IPS-18a (cell line): ENCODE measurements around the gene AP1S2.

Source experiments
- H3K27ac ChIP-seq: one replicate; pipeline ENCODE4 v1.5.1; 2013; ENCODE audit warnings: low read length
- H3K27me3 ChIP-seq: one replicate; pipeline ENCODE4 v1.6.1; 2013; ENCODE audit warnings: mild to moderate bottlenecking, low read length; ENCODE audit not compliant: control insufficient read depth, insufficient read depth
- H3K36me3 ChIP-seq: one replicate; pipeline ENCODE4 v1.6.1; 2013; ENCODE audit warnings: low read depth, low read length; ENCODE audit not compliant: control insufficient read depth
- H3K4me1 ChIP-seq: one replicate; pipeline ENCODE4 v1.6.1; 2013; ENCODE audit warnings: low read depth, low read length; ENCODE audit not compliant: control insufficient read depth
- H3K4me3 ChIP-seq: one replicate; pipeline ENCODE4 v1.5.1; 2013; ENCODE audit warnings: low read length
- H3K9ac ChIP-seq: one replicate; pipeline ENCODE4 v1.6.1; 2013; ENCODE audit warnings: mild to moderate bottlenecking, low read length, moderate library complexity
- H3K9me3 ChIP-seq: one replicate; pipeline ENCODE4 v1.6.1; 2013; ENCODE audit warnings: low read depth, low read length; ENCODE audit not compliant: control insufficient read depth

The AP1S2 gene

DNA sequence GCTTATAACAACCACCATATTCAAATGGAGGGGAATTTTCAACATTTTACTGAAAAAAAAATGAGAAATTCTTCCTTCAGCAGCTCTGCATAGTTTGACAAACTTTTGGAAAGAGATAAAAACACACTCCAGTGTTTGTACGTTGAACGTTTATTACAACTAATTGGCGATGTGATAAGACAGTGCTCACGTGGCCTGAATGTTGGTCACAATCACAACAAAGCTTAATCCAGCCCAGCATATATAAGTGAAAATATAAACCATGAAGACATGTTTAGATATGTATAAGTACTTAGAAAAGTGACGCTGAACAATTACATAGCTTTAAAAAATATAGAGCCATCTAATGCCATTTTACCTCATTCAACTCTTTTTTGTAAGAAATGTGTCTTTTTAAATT, 28.7 kb downstream of the AP1S2 start:
- Histone ChIP-seq H3K4me3 (no peak overlapping the region), H3K4me1 (peaks cover 12% of the 10 kb centered on the region), H3K27me3 (no peaks in the 10 kb centered on the region), H3K9ac (no peak overlapping the region), H3K27ac (no peak overlapping the region), H3K36me3 (peaks cover 54% of the 10 kb centered on the region), H3K9me3 (no peaks in the 10 kb centered on the region)

DNA sequence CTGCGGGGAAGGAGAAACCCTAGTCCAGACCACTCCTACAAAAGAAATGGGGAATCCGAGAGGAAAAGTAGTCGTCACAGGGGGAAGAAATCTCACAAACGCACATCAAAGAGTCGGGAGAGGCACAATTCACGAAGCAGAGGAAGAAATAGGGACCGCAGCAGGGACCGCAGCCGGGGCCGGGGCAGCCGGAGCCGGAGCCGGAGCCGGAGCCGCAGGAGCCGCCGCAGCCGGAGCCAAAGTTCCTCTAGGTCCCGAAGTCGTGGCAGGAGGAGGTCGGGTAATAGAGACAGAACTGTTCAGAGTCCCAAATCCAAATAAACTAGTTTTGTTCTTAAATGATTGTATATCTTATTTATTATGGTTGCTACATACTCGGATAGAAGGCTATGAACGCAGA, 31.7 kb downstream of the AP1S2 start:
- Histone ChIP-seq H3K9ac (no peak overlapping the region), H3K4me3 (no peak overlapping the region), H3K4me1 (peaks cover 5% of the 10 kb centered on the region), H3K27me3 (no peaks in the 10 kb centered on the region), H3K9me3 (no peaks in the 10 kb centered on the region), H3K27ac (no peak overlapping the region), H3K36me3 (peaks cover 51% of the 10 kb centered on the region)

DNA sequence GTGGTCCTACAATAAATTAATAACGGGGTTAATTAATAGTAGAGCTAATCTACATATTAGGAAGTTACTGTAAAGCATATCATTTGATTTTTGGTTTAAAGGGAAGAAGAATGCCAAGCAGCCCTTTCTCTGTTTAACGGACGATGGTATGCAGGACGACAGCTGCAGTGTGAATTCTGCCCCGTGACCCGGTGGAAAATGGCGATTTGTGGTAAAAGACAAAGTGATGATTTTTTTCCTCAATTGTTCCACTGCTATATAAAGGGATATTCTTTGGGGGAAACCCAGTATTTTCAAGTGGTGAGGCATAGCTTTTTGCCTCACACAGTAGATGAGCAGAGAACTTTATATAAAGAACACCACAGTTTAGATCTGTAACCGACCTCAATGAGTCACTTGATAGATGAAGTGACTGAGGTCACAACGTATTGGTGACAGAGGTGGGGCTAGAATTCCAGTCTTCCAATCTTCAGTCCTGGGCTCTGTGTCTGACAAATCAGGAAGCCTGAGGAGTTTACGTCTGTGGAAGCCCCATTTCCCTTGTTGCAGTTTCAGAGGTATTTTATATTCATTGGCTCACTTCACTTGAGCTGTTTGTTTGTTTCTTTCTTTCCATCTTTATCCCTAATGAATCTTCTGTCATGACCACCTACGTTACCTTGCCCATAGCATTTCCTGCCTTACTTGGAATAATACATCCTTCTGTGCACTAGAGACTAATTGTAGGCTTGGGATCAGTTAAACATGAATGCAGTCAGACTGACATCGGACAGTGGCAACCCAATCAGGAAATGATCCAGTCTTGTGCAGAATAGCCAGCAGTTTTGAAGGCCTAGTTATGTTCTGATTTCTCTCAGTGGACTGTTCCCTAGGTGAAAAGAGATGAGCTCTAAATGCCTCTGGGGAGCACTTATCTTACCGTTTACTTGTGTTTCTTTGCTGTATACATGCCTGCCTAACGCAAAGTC, 34.2 kb downstream of the AP1S2 start:
- H3K4me3 ChIP-seq = no peak overlapping the region
- peaks cover 59% of the 10 kb centered on the region for H3K36me3 ChIP-seq
- peaks cover 19% of the 10 kb centered on the region for H3K4me1 ChIP-seq
- no peaks in the 10 kb centered on the region for H3K27me3 ChIP-seq
- no peak overlapping the region for H3K9ac ChIP-seq
- no peaks in the 10 kb centered on the region for H3K9me3 ChIP-seq
- H3K27ac ChIP-seq = no peak overlapping the region

DNA sequence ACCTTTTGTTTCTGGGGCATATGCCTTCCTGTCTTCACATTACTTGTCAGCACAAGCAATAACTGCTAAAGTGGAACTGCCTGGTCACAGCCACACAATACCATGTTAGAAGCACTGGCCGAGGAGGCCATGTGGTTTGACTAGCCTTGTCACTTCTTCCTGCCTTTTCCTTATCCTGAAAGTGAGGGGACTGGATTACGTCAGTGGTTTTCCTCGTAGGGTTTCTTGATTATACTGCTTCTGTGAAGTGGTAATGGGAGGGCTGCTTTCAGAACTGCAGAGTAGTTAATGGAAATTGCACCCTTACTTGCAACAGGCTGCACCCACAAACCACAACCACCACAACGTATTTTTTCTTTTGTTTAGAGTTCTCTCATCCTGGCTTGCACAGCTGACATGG, 37.7 kb downstream of the AP1S2 start:
- peak overlapping the region; percentile 69 for H3K9ac ChIP-seq
- H3K27me3 ChIP-seq = no peaks in the 10 kb centered on the region
- peak overlapping the region; percentile 31 for H3K4me3 ChIP-seq
- H3K36me3 ChIP-seq = peaks cover 71% of the 10 kb centered on the region
- H3K9me3 ChIP-seq = no peaks in the 10 kb centered on the region
- H3K27ac ChIP-seq = peak overlapping the region; percentile 93
- peaks cover 19% of the 10 kb centered on the region for H3K4me1 ChIP-seq

DNA sequence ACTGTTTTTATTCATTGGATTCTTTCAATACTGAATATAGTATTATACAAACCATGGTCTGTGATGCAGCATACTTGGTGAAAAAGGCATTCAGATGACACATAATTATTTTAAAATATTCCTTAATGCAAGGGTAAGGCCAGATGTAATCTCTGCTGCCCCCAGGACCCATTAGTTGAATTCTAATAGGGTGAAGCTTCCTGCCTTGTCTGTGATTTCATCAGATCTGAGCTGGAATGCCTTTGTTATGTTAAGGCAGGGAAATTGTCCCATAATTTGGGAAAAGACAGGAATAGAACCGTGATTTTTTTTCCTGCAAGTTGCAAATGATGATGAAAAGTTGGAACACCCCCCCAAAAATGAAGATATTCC, 38.2 kb downstream of the AP1S2 start:
- peak overlapping the region; percentile 69 for H3K9ac ChIP-seq
- H3K4me3 ChIP-seq = peak overlapping the region; percentile 31
- peaks cover 68% of the 10 kb centered on the region for H3K36me3 ChIP-seq
- peak overlapping the region; percentile 93 for H3K27ac ChIP-seq
- peaks cover 19% of the 10 kb centered on the region for H3K4me1 ChIP-seq
- no peaks in the 10 kb centered on the region for H3K9me3 ChIP-seq
- H3K27me3 ChIP-seq = no peaks in the 10 kb centered on the region

DNA sequence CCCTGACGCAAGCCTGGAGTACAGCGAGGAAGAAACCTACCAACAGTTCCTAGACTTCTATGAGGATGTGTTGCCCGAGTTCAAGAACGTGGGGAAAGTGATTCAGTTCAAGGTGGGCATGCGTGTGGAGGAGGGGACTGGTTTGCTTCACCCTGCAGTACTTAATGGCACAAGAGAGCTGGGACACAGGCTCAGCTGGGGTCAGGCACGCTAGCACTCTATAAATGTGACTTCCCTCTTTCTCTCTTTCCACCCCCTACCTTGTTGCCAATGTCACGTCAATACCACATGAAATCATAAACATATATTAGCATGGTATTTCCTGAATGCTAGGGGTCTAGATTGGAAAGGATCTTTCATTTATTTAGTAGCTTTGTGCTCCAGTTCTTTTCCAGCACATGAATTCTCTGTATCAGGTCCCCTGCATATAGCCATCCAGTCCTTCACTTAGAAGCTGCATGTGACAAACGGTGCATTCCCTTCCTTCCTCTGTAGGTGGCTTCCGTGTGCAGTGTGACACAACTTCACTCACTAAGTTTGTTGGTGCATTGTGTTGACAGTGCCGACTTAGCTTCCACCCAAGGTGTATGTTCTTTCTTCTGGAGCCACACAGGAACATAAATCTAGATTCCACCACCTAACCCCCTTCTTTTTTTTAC, 38.7 kb downstream of the AP1S2 start:
- H3K4me1 ChIP-seq = peaks cover 19% of the 10 kb centered on the region
- peaks cover 67% of the 10 kb centered on the region for H3K36me3 ChIP-seq
- H3K9ac ChIP-seq = peak overlapping the region; percentile 69
- H3K27me3 ChIP-seq = no peaks in the 10 kb centered on the region
- no peaks in the 10 kb centered on the region for H3K9me3 ChIP-seq
- peak overlapping the region; percentile 31 for H3K4me3 ChIP-seq
- H3K27ac ChIP-seq = peak overlapping the region; percentile 93

DNA sequence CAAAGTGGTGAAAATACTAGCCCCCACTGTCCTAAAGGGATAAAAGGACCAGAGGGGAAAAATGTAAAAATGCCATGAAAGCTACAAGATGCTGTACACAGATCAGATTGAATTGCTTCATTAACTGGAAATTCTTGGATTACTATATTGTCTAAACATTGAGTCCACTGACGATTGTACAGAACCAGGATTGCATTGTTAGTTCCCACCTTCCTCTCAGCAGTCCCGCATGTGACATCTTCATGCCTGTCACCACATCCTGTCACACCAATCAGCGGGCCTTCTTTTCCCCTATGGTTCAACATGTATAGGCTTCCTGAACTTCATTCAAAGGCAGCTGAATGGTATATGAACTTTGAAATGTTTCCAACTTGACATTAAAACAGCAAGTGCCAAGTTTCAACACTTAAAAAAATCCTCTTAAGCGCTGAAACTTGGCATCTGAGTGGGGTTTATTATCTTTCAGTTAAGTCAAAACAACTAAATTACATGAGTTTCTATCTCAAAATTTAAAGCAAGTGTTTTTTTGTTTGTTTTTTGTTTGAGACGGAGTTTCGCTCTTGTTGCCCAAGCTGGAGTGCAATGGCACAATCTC, 39.7 kb downstream of the AP1S2 start:
- no peak overlapping the region for H3K9ac ChIP-seq
- H3K4me1 ChIP-seq = peaks cover 19% of the 10 kb centered on the region
- peaks cover 65% of the 10 kb centered on the region for H3K36me3 ChIP-seq
- no peaks in the 10 kb centered on the region for H3K27me3 ChIP-seq
- H3K9me3 ChIP-seq = no peaks in the 10 kb centered on the region
- no peak overlapping the region for H3K4me3 ChIP-seq
- H3K27ac ChIP-seq = no peak overlapping the region

DNA sequence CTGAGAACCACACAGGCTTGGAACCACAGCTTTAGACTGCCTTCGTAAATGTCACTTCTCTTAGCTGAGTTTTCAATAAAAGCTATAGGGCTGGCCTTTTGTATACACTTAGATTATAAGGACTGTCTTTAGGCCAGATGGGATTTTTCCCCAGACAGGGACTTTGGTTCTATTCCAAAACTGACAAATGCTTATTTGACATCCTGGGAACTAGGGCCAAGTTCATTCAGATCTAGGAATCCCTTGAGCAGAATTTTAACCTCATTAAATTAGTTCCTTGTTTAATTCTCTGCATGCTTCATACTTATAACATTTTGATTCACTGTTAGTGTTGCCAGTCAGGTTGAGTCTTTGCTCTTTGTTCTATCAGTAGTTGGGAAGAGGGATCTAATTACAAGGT, 41.2 kb downstream of the AP1S2 start:
- no peaks in the 10 kb centered on the region for H3K9me3 ChIP-seq
- H3K9ac ChIP-seq = no peak overlapping the region
- no peak overlapping the region for H3K4me3 ChIP-seq
- no peaks in the 10 kb centered on the region for H3K27me3 ChIP-seq
- peaks cover 71% of the 10 kb centered on the region for H3K36me3 ChIP-seq
- H3K4me1 ChIP-seq = peaks cover 19% of the 10 kb centered on the region
- no peak overlapping the region for H3K27ac ChIP-seq

DNA sequence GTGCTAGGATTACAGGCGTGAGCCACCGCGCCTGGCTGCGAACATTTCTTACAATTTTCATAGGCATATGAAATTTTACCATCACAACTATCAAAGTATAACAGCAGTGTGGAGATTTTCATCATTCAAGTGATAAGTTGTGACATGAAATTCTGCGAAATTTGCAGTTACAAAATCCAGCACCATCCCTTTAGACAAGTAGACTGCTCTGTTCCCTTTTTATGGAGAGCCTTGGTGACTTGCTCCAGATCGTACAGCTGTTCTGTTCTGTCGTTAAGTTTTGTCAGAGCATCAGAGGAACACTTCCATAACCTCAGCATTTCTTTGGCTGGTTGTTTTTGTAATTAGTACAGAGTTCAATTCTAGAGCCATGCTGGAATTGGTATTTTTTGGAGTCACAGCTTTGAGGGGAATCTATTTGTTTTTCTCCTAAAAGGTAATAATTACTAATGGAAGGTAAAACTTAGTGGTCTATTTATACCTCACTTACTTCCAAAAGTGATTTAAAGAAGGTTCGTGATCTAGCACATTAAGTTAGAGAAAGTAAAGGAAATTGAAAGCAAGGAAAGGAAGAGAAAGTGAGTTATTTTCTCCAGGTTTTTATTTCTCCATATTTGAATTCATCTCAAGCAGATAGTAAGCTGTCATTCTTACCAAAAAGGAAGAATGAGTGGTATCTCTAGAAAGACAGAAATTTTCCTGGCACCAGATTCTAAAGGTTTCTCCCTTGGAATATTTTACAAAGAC, 42.2 kb downstream of the AP1S2 start:
- H3K9me3 ChIP-seq = no peaks in the 10 kb centered on the region
- no peak overlapping the region for H3K27ac ChIP-seq
- no peak overlapping the region for H3K4me3 ChIP-seq
- no peaks in the 10 kb centered on the region for H3K27me3 ChIP-seq
- H3K36me3 ChIP-seq = peaks cover 65% of the 10 kb centered on the region
- peaks cover 19% of the 10 kb centered on the region for H3K4me1 ChIP-seq
- no peak overlapping the region for H3K9ac ChIP-seq

DNA sequence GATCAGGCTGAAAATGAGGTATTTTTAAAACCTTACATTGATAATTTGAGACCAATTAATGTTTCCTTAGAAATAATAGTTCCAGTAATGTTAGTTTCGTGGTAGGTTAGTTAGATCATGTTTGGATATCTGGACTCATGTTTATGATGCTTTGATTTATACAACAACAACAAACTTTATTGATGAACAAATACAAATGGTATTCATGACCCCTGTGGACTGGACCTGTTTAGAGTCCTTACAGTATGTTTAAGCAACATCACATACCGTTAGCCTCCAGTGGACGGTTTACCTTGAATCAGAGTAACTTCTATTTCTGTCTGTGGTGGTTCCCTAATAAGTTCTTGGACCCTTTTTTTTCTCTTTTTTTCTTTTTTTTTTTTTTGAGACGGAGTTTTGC, 46.4 kb downstream of the AP1S2 start:
- H3K4me3 ChIP-seq = no peak overlapping the region
- H3K4me1 ChIP-seq = no peaks in the 10 kb centered on the region
- no peak overlapping the region for H3K27ac ChIP-seq
- peaks cover 68% of the 10 kb centered on the region for H3K36me3 ChIP-seq
- H3K9me3 ChIP-seq = no peaks in the 10 kb centered on the region
- no peak overlapping the region for H3K9ac ChIP-seq
- H3K27me3 ChIP-seq = no peaks in the 10 kb centered on the region

DNA sequence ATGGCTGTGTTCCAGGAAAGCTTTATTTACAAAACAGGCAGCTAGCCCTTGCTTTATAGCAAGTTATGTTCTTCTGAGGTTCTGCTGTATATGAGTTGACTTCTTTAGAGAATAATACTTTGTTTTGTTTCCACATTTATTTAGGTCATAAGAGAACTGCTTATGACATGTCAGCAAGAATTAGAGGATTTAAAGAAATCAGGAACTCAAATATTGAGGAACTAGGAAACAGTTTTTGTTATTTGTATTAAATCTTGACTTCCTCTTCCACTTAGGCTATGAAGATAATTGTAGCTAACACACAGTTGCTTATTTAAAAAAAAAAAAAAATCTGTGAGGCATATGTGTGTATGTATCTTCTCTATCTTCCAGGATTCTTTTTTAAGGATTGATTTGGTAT, 50.0 kb downstream of the AP1S2 start:
- Histone ChIP-seq H3K27me3 (no peaks in the 10 kb centered on the region), H3K9ac (no peak overlapping the region), H3K36me3 (peaks cover 55% of the 10 kb centered on the region), H3K27ac (no peak overlapping the region), H3K4me3 (no peak overlapping the region), H3K9me3 (no peaks in the 10 kb centered on the region), H3K4me1 (no peaks in the 10 kb centered on the region)
